ENCODE data around the gene DYNC1I2.

DYNC1I2 gene

GRCh38 chr2:171687287-171688128 lies at the start of gene DYNC1I2:
Gene DYNC1I2 (plus strand): TSS chr2:171687469. CDS start chr2:171690156, 2,687 bp downstream.
- DNase-seq = peak; percentile 98

- no peak for DNase-seq
Measured at GRCh38 chr2:171651667-171652415, 35.4 kb upstream of the DYNC1I2 start.

GRCh38 chr2:171652416-171652785 lies 34.9 kb upstream of the DYNC1I2 start:
- DNase-seq = no peak

GRCh38 chr2:171655586-171655985 lies 31.7 kb upstream of the DYNC1I2 start:
- DNase-seq = no peak

GRCh38 chr2:171667041-171667440 lies 20.2 kb upstream of the DYNC1I2 start:
- DNase-seq = no peak

GRCh38 chr2:171668183-171668582 lies 19.1 kb upstream of the DYNC1I2 start:
- DNase-seq = no peak

GRCh38 chr2:171669121-171669520 lies 18.1 kb upstream of the DYNC1I2 start:
- DNase-seq = no peak

DNA sequence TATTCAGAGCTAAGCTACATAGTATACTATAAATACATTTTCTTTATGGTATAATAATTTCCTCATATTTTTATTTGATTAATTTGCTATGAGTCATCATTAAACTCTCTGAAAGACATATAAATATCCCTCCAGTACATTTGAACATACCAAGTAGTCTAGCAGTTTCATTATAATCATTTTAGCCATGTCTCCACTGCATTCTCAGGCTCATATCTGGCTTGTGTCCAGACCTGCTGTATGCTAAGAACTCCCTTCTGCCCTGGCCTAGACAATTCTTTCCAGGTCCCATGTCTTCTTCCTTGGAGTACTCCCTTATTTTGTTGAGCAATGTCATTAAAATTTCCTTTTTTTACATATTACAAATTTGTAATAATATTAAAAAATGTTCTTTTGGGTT lies 16.6 kb upstream of the DYNC1I2 start:
- DNase-seq = no peak

DNA sequence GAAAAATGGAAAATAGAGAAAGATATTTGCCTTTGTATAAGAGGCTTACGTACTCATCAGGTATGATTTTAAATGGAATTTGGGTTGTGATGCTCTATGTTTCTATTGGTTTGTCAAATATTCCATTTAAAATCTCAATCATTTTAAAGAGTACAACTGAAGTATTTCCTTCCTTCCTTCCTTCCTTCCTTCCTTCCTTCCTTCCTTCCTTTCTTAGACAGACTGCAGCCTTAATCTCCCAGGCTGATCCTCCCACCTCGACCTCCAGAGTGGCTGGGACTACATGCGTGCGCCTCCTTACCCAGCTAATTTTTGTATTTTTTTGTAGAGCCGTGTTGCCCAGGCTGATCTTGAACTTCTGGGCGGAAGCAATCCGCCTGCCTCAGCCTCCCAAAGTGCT lies 15.4 kb upstream of the DYNC1I2 start:
- DNase-seq = no peak

- no peak for DNase-seq
Measured at GRCh38 chr2:171673905-171674304, 13.4 kb upstream of the DYNC1I2 start.

DNA sequence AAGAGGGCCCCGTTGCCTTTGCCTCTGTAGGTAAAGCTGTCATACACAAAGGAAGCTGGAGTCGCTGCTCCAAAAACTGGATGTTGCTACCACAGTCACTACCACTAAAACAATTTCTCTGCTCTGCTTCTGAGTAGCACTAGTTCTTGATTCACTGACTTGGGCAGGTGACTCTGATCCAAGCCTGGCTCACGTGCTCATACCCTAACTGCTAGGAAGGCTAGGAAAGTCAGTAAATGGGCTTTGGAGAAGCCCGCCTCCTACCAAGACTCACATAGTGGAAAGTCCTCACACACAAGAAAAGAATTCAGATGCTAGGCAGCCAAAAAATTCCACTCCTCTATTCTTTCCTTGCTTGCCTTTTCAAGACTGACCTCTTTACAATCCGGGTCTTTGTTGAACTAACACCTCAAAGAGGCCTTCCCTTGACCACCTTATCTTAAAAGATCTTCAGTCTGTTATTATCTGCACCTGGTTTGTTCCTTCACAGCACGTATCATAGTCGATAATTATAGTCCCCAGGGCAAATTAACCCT lies 11.4 kb upstream of the DYNC1I2 start:
- DNase-seq = no peak

GRCh38 chr2:171678619-171679018 lies 8.7 kb upstream of the DYNC1I2 start:
- no peak for DNase-seq

GRCh38 chr2:171688129-171688465 lies 828 bp downstream of the DYNC1I2 start:
- peak; percentile 28 for DNase-seq

DNA sequence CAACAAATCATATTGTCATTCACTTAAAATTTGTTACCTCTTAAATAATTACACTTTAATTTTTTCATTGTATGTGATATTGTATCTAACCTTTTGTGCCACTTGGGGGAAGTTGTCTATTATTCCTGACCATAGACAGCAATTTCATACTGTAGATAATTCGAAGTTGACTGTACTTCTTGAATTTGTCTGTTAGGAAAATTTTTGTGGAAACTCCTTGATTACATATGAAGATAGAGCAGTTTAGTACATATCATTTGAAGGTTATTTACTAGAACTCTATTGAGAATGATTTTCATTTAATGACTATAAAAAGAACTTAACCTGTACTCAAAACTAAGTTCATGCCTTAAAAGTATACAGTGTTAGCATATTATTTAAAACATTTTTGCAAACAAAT lies 5.1 kb downstream of the DYNC1I2 start:
- DNase-seq = no peak

GRCh38 chr2:171702781-171703556 lies 15.7 kb downstream of the DYNC1I2 start:
- peak; percentile 47 for DNase-seq

GRCh38 chr2:171703574-171704347 lies 16.5 kb downstream of the DYNC1I2 start:
- DNase-seq = peak; percentile 62

GRCh38 chr2:171706152-171706803 lies 19.0 kb downstream of the DYNC1I2 start:
- DNase-seq = peak; percentile 10

DNA sequence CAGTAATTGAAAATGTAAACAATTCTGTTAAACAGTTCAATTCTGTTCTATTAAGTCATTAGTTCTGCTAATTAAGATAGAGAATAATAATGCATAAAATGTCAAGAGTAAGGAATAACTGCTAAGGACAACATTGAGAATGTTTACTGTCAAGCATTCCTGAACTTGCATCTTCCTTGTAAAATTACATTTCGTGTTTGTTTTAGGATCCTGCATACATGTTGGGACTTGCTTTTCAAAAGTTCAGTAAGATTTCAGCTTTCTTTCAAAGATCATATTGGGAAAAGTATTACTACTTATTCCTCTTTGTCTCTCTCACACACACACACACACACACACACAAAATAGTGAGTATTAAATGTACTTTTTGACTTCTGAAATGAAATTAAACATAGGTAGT lies 20.5 kb downstream of the DYNC1I2 start:
- DNase-seq = no peak

DNA sequence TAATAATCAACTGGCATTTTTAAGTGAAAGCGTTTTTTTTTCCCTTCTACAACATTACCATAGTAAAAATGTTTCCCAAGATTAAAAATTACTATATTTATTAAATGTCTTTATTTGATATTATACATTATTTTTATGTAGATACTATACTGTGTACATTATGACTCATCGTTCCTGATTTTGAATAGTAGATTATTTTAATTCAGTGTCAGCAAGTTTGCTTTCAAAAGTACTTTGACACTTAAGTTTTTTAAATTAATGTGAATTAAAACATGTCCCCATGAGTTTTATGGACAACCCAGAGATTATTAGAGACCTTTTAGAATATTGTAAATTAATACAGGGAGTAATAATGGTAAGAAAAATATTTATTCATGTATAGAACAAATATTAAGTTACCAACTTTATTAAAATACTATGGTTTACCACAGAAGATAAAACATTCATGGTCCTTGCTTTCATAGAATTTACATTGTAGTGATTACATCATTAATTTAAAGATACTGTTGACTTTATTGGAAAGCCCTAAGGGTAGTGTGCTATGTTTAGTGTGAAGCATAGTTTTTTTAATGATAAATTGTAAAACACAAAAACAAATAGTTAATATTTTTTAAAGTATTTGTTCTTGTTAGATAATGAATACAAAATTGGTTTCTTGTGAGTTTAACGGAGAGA lies 21.9 kb downstream of the DYNC1I2 start:
- DNase-seq = no peak

DNA sequence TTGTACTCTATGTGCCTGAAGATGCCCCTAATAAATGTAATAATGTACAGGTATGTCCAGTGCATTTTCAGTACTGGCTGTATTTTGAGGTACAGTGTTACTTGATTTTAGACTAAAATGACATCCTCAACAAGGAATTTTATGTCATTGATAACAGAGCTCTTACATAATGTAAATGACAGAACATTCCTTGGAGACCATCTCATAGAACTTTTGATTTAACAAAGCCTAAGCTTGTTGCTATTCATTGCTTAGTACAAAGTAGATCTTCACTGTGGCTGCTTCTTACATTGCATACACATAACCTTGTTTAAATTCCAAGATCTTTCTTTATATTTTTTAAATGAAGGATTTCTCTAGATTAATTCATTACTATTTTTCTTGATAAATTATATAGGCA lies 24.1 kb downstream of the DYNC1I2 start:
- no peak for DNase-seq

GRCh38 chr2:171712051-171712450 lies 24.8 kb downstream of the DYNC1I2 start:
- DNase-seq = no peak

All from NCI-H82 (cell line).